DMS53 treated with DMSO at 0.1 percent for 48 hours (cell line): ENCODE results near the gene PAK5.

Experiments
- DNase-seq: peaks from one replicate; lab custom pipeline; 2025; ENCODE audit not compliant: unreplicated experiment; lab: John Stamatoyannopoulos, UW

PAK5 gene

GRCh38 chr20:9532069-9532838 is 306.6 kb downstream of the PAK5 start:
- no peak for DNase-seq

- no peak for DNase-seq
Measured at GRCh38 chr20:9531581-9531980, 307.3 kb downstream of the PAK5 start.

DNA sequence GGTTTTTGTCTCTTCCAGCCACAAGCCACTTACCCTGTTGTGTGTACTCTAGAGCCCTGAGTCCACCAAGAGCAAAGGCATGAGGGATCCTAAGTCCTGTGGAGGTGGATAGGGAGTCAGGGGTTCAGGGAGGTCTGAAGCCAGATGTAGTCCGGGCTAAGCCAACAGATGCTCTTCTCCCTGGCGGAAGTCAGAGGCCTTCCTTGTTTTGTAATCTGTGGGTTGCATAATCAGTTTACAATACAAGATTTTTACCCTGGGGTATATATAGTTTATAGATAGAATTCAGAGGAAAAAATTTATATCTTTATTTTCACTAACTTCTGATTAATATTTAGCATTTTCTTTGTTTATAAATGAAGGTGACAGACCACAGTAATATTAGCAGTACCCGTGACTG is 315.2 kb downstream of the PAK5 start:
- no peak for DNase-seq

GRCh38 chr20:9520086-9520485 is 318.8 kb downstream of the PAK5 start:
- no peak for DNase-seq

DNA sequence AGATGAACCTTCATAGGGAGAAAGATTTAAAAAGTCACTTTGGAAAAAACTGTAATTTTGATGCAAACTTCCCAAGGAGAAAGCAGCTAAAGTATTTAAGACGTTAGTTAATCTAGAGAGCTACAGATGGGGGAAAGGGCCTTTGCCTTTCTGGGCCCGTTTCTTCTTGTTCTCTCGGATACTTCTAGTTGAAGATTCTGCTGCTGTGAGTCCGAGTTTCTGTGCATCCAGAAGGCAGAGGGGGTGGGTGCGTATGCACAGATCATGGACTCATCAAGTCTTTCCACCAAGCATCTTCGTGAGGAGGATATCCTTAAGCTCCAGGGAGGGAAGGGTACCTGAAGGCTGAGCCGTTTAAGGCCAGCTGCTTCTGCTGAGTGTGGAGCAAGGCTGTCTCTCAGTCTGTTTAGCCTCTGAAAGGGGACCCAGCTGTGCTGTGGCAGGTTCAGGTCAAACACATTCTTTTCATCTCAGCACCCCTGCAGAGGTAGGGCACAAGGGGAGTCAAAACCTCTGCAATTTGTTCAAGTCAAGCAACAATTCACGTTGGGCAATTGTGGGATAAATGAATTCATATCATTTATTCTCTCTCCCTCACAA is 320.2 kb downstream of the PAK5 start:
- no peak for DNase-seq

GRCh38 chr20:9517297-9518162 is 321.3 kb downstream of the PAK5 start:
- DNase-seq: no peak

GRCh38 chr20:9516234-9516871 is 322.5 kb downstream of the PAK5 start:
- DNase-seq: no peak

GRCh38 chr20:9515741-9516233 is 323.1 kb downstream of the PAK5 start:
- DNase-seq: no peak

- no peak for DNase-seq
Measured at GRCh38 chr20:9515214-9515585, 323.7 kb downstream of the PAK5 start.

- no peak for DNase-seq
Measured at GRCh38 chr20:9514461-9515213, 324.2 kb downstream of the PAK5 start, which contains the start of gene LAMP5. LAMP5 (plus strand) TSS chr20:9514590; CDS start chr20:9514853, 263 bp downstream.

- no peak for DNase-seq
Measured at GRCh38 chr20:9514072-9514460, 324.8 kb downstream of the PAK5 start.

- DNase-seq: no peak
Measured at GRCh38 chr20:9510911-9511310, 328.0 kb downstream of the PAK5 start.

DNA sequence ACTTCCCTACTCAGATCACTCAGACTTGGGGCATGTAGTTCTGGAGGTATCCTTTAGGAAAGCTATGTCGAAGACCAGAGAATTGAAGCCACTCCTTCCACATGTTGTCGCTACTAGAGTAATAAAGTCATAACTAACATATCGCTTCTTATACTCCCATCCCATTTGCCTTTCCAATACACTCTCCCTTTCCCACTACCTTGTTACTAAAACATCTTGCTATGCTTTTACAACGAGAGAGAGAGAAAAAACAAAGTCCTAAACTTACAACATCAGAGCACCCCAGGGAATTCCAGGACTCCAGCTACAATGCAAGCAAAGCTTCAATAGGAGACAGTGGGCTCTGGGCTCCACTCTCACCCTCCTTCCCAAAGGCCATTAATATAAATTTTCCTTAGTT is 329.6 kb downstream of the PAK5 start:
- no peak for DNase-seq

DNA sequence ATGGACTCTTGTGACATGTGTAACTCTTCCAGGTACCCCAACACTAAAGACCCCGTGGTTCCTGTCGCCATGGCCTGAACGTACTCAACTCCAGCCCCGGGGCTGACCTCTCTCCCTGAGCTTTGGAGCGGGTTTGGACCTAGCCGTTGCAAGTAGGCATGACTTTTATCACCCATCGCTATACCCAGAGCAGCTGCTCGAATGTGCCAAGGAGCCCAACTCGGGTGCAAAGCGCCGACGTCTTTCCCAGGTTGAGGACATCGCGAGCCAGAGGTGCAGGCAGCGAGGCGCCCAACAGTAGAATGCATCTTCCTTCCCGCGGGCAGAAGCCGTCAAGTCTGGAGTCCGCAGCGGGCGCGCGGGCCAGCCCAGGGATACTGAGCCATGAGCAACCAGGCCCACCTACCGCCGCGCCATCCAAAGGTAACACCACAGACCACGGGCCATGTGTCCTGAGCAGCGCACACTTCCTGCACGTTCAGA is 330.1 kb downstream of the PAK5 start:
- no peak for DNase-seq

GRCh38 chr20:9508240-9508661 is 330.6 kb downstream of the PAK5 start:
- no peak for DNase-seq

DNA sequence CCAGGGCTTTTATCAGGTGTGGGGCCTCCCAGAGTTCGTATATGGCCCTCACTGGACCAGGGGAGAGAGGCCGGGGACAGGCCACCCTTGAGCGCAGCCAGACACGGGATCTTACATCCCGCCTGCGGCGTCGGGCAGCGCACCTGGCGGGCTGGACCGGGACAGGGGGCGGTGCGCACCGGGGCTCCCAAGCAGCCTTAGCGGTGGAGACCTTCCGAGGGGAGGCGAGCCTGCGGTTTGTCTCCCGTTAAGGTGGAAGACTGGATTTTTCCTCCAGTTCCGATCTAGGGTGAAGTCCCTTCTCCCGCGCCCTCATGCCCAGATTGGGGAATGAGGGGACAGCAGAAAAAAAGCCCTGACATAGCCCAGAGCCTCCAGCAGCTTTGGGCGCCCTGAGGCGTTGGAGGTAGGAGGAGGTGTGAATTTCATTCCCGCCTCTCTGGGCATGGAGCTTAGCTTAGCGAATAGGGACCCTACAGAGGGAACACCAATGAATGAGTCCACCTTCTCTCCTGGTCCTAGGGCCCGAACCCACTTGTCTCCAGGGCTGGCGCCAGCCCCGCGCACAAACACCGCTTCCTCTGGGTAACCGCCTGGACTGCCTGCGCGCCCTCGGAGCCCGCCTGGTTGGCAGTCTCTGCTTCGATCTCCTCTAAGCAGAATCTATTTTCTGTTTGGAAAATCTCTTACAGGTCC is 331.2 kb downstream of the PAK5 start:
- DNase-seq: no peak

- no peak for DNase-seq
Measured at GRCh38 chr20:9506964-9507369, 331.9 kb downstream of the PAK5 start.

GRCh38 chr20:9506280-9506821 is 332.5 kb downstream of the PAK5 start:
- DNase-seq: no peak

DNA sequence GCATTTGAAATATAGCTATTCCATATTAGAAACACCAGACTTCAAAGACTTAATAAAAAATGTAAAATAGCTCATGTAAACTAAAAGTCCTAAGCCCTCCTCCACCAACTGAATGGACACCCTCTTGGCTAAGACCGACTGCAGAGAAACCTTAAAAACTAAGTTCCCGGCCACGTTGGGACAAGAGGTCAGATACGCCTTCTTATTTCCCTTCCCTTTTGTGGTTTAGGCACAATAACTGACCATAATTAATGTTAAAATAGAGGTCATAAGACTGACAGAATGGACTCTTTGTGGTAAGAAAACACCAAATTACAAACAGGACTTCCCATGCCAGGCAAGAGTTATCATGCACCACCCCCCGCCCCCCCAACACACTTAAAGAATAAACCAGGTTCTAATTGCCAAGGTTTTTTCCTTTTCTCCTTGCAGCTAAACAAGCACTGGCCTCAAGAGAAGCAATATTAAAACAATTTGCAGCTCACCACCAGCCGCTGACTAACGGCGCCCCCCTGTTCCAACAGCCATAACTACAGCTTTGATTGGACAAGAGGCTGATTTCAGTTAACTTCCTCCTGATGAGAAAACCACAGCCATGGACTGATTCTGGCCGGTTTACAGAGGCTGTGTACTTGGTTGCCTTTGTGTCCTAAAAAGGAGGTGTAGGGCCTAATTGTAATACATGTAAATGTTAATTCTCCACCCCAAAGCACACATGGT is 335.2 kb downstream of the PAK5 start:
- DNase-seq: no peak
